ENCODE results near the gene KAT2B. TPM values are rescaled to one million over a fixed set of nuclear protein-coding genes. Genes with fewer than 3 reads are reported as not detected.

Gene KAT2B
- total and polyA plus RNA-seq, 2 of the 13 experiments (the other 11 are each of a cell fraction or from before 2014, with no cell fraction given): 0.97 to 1.7 TPM

DNA sequence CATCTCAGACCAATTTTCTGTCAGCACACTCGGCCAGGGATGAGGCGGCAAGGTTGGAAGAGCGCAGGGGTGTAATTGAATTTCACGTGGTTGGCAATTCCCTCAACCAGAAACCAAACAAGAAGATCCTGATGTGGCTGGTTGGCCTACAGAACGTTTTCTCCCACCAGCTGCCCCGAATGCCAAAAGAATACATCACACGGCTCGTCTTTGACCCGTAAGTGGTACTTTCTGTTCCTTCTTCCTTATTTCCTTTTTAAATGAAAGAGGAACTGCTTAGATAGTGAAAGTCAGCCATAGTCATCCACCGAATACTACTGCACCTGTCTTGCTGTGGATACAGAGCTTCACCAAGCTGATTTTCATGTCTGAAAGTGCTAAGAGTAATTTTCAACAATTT is 85.7 kb downstream of the KAT2B start:
- no peak overlapping the region for H2AFZ ChIP-seq (ENCODE audit: low read length)
- BruUV-seq (replicated peaks): no TSS peak
- H3K79me2 ChIP-seq (ENCODE audit: insufficient read depth, low read length): no peaks in the 10 kb centered on the region
- POLR2A ChIA-PET: no interaction called here
- CTCF ChIA-PET (ENCODE audit: low intra/inter-chr PET ratio, low total read pairs): no interaction called here
- H3K4me2 ChIP-seq (ENCODE audit: low read depth, low read length): no peak overlapping the region
- WGBS (ENCODE audit: low lambda C conversion rate): 75% methylated on average over 10 of the region's 10 CpGs
- in situ Hi-C loops (cut with HindIII; ENCODE audit: extremely low pct_ligation_motif_present, low pct_unique_long_range_greater_than_20kb): no loop called here
- DNase-seq (ENCODE audit: low spot score) (no peak), FAIRE-seq (no peak), ATAC-seq (no peak)
- intact Hi-C loops (cut with micrococcal nuclease; ENCODE audit: unreplicated experiment): loop anchor here (5.0 kb wide), 1 partner anchor 84 kb away; the partner anchor contains the start of gene KAT2B
- TF ChIP-seq GTF3A (CRISPR knock-in tag; conservative IDR thresholded peaks at IDR 0.05) (no peak), TSC22D2 (CRISPR knock-in tag; IDR thresholded peaks at IDR 0.05; ENCODE audit: borderline replicate concordance) (no peak), ZBTB14 (CRISPR knock-in tag; IDR thresholded peaks at IDR 0.05) (no peak), ATF4 (CRISPR knock-in tag; IDR thresholded peaks at IDR 0.05) (no peak), SIN3B (IDR thresholded peaks at IDR 0.05; ENCODE audit: low read length) (no peak)
- no peak overlapping the region for H3K9ac ChIP-seq (ENCODE audit: insufficient read depth, low read depth, low read length)
- no peaks in the 10 kb centered on the region for H3K9me3 ChIP-seq (ENCODE audit: low read length)
- no peaks in the 10 kb centered on the region for H4K20me1 ChIP-seq (ENCODE audit: insufficient read depth, low read length)
- H3K4me3 ChIP-seq (replicated peaks in 1 of 3; ENCODE audit: insufficient read depth in 1 of 3, low read depth in 2 of 3, low read length in 3 of 3): no peak overlapping the region
- no peaks in the 10 kb centered on the region; a peak in 1 of 5 replicates for H3K27me3 ChIP-seq (ENCODE audit: control insufficient read depth in 1 of 2, insufficient read depth in 2 of 2, low read length in 2 of 2)
- H3K27ac ChIP-seq (ENCODE audit: extremely low read length, insufficient read depth, low read length): no peak overlapping the region
- no peaks in the 10 kb centered on the region for H3K4me1 ChIP-seq (ENCODE audit: insufficient read depth, low read length)
- no peaks in the 10 kb centered on the region for H3K36me3 ChIP-seq (replicated peaks in 1 of 2; ENCODE audit: control insufficient read depth in 1 of 2, insufficient read depth in 2 of 2, low read length in 2 of 2)

DNA sequence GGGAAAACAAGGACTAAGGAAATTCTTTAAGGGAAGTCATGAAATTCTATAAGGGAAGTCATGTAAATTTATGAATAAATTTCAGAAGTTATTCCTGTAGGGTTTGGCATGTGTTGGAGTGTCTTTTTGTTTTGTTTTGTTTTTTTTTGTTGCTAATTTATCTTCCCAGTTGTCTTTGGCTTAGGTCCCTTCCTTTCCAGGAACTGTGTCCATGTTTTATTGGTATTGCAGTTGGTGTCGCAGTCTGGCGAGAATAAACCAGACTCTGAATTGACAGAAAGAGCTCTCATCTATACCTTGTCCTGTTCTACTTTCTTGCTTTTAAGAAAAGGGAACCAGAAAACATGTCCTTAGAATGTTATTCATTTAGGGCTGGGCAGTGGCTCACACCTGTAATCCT is 88.1 kb downstream of the KAT2B start:
- Histone ChIP-seq H3K4me2 (ENCODE audit: low read depth, low read length) (no peak overlapping the region), H4K20me1 (ENCODE audit: insufficient read depth, low read length) (no peaks in the 10 kb centered on the region), H3K36me3 (replicated peaks in 1 of 2; ENCODE audit: control insufficient read depth in 1 of 2, insufficient read depth in 2 of 2, low read length in 2 of 2) (no peaks in the 10 kb centered on the region), H3K27me3 (ENCODE audit: control insufficient read depth in 1 of 2, insufficient read depth in 2 of 2, low read length in 2 of 2) (no peaks in the 10 kb centered on the region), H3K9me3 (ENCODE audit: low read length) (no peaks in the 10 kb centered on the region), H3K79me2 (ENCODE audit: insufficient read depth, low read length) (no peaks in the 10 kb centered on the region), H3K4me1 (ENCODE audit: insufficient read depth, low read length) (no peaks in the 10 kb centered on the region), H3K9ac (ENCODE audit: insufficient read depth, low read depth, low read length) (no peak overlapping the region), H2AFZ (ENCODE audit: low read length) (no peak overlapping the region), H3K27ac (ENCODE audit: extremely low read length, insufficient read depth, low read length) (no peak overlapping the region), H3K4me3 (replicated peaks in 1 of 3; ENCODE audit: insufficient read depth in 1 of 3, low read depth in 2 of 3, low read length in 3 of 3) (no peak overlapping the region)
- POLR2A ChIA-PET: no interaction called here
- WGBS (ENCODE audit: low lambda C conversion rate): 96% methylated on average over 2 of the region's 2 CpGs
- ATAC-seq (no peak), DNase-seq (ENCODE audit: low spot score) (no peak), FAIRE-seq (no peak)
- CTCF ChIA-PET (ENCODE audit: low intra/inter-chr PET ratio, low total read pairs): no interaction called here
- intact Hi-C loops (cut with micrococcal nuclease; ENCODE audit: unreplicated experiment) (loop anchor here (5.0 kb wide), 1 partner anchor 86 kb away; the partner anchor contains the start of gene KAT2B), in situ Hi-C loops (cut with HindIII; ENCODE audit: extremely low pct_ligation_motif_present, low pct_unique_long_range_greater_than_20kb) (no loop called here)
- no TSS peak for BruUV-seq (replicated peaks)
- TF ChIP-seq SRSF1 (optimal IDR thresholded peaks at IDR 0.05; ENCODE audit: low read depth, low read length) (no peak), ZNF724P (CRISPR knock-in tag; IDR thresholded peaks at IDR 0.05; ENCODE audit: borderline replicate concordance) (no peak), ZNF768 (CRISPR knock-in tag; IDR thresholded peaks at IDR 0.05) (no peak), ZNF619 (CRISPR knock-in tag; IDR thresholded peaks at IDR 0.05) (no peak), CREM (IDR thresholded peaks at IDR 0.05) (no peak), CREM (CRISPR knock-in tag; IDR thresholded peaks at IDR 0.05) (no peak), TFAP4 (IDR thresholded peaks at IDR 0.05; ENCODE audit: borderline replicate concordance, low read depth) (no peak)
